Measurements from ENCODE around the gene BCS1L.

DNA sequence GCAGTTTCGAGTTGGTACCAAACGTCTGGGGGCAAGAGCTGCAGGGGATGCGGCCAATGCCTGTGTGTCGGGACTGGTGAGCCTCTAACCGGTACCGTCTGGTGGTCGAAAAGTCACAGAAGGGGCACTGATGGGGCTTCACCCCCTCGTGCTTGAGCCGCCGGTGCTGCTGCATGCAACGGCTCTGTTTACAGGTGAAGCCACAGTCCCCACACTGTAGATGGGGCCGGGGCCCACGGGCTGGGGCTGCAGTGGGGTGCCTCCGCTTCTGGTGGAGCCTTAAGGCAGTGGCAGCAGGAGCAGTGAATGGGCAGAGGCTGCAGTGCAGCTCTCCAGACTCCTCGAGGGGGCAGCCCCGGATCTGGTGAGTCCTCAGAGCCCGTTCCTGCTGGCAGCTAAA is 16.7 kb upstream of the BCS1L start:
- TF ChIP-seq, protein P1, sequence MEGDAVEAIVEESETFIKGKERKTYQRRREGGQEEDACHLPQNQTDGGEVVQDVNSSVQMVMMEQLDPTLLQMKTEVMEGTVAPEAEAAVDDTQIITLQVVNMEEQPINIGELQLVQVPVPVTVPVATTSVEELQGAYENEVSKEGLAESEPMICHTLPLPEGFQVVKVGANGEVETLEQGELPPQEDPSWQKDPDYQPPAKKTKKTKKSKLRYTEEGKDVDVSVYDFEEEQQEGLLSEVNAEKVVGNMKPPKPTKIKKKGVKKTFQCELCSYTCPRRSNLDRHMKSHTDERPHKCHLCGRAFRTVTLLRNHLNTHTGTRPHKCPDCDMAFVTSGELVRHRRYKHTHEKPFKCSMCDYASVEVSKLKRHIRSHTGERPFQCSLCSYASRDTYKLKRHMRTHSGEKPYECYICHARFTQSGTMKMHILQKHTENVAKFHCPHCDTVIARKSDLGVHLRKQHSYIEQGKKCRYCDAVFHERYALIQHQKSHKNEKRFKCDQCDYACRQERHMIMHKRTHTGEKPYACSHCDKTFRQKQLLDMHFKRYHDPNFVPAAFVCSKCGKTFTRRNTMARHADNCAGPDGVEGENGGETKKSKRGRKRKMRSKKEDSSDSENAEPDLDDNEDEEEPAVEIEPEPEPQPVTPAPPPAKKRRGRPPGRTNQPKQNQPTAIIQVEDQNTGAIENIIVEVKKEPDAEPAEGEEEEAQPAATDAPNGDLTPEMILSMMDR (conservative IDR thresholded peaks at IDR 0.05; ENCODE audit: low read length) = no peak
- no peak for TF ChIP-seq EZH2phosphoT487 (IDR thresholded peaks at IDR 0.05; ENCODE audit: borderline replicate concordance)
